Lung (tissue), 12 donors: ENCODE measurements around the gene SND1. TPM values are rescaled to one million over a fixed set of nuclear protein-coding genes. Genes with fewer than 3 reads are reported as not detected.
A peak's percentile ranks its signal among the peaks of the same experiment; 100 is the strongest.

ENCODE experiments used
- ATAC-seq: fragments of 200-7000 bp; cut with Tn5 transposase; one replicate; pipeline ENCODE4 v1.9.1; 2020; ENCODE audit warnings: moderate number of reproducible peaks; ENCODE audit not compliant: insufficient read depth, low FRiP score
- DNase-seq, 3 donors: peaks; one replicate each; pipeline ENCODE4 v3.0.0-alpha.2; 2013 to 2017
- H3K27ac ChIP-seq, 2 donors: one replicate each; pipeline ENCODE4 v1.5.1; 2013; ENCODE audit warnings: mild to moderate bottlenecking in 2 of 2, moderate library complexity in 2 of 2, control low read depth in 1 of 2, inconsistent platforms in 1 of 2, low read depth in 1 of 2, low read length in 1 of 2
- H3K27me3 ChIP-seq, 3 donors: one replicate each; pipeline ENCODE4 v1.5.1; 2013; ENCODE audit warnings: low read length in 2 of 3; ENCODE audit not compliant: control insufficient read depth in 3 of 3, insufficient read depth in 3 of 3
- H3K36me3 ChIP-seq, 4 donors: one replicate each; pipeline ENCODE4 v1.5.1; 2013; ENCODE audit warnings: low read length in 4 of 4, mild to moderate bottlenecking in 1 of 4, moderate library complexity in 1 of 4; ENCODE audit not compliant: control insufficient read depth in 4 of 4, insufficient read depth in 4 of 4
- H3K4me1 ChIP-seq, 5 donors: one replicate each; pipeline ENCODE4 v1.5.1; 2013; ENCODE audit warnings: low read length in 5 of 5, mild to moderate bottlenecking in 2 of 5, moderate library complexity in 1 of 5; ENCODE audit not compliant: control insufficient read depth in 5 of 5, insufficient read depth in 5 of 5
- H3K4me3 ChIP-seq: one replicate; pipeline ENCODE4 v1.5.1; 2013; ENCODE audit warnings: mild to moderate bottlenecking, control low read depth, moderate library complexity
- H3K9ac ChIP-seq, 2 donors: one replicate each; pipeline ENCODE4 v1.5.1; 2013; ENCODE audit warnings: low read length in 2 of 2, control low read depth in 1 of 2; ENCODE audit not compliant: insufficient read depth in 1 of 2
- H3K9me3 ChIP-seq, 4 donors: one replicate each; pipeline ENCODE4 v1.5.1; 2013; ENCODE audit warnings: low read length in 3 of 4, mild to moderate bottlenecking in 1 of 4, moderate library complexity in 1 of 4; ENCODE audit not compliant: control insufficient read depth in 4 of 4, insufficient read depth in 3 of 4
- CTCF ChIP-seq: IDR thresholded peaks from 2 replicates; pipeline ENCODE4 v1.5.1; 2012; ENCODE audit warnings: mild to moderate bottlenecking; ENCODE audit errors: control extremely low read depth, extremely low read depth
- whole genome bisulfite sequencing, 2 donors: extraction: QIAGEN DNeasy Blood & Tissue Kit; methylation state at CpG; one replicate each; pipeline ENCODE4 v1.1.7; 2013; 5-methylcytosine and 5-hydroxymethylcytosine counted together
- polyA plus RNA-seq, 2 donors: library from polyadenylated mRNA; stranded (reverse); fragments of 200-250 nt; gene quantifications; one replicate each; pipeline ENCODE4 v1.2.1, GENCODE V29; 2013
- total RNA-seq, 2 donors: library from RNA; depleted of rRNA in 1 of 2; stranded (reverse); fragments of >200 nt in 1 of 2; gene quantifications; one replicate each; pipeline ENCODE4 v1.2.1, GENCODE V29; 2014 to 2021
- donor health status: control.
- donor health status: control.
- donor health status: Bipolar disorder and iron deficiency.
- donor health status: healthy.
- donor health status: DM: yes; HTN: yes; CAD: no.

Gene SND1
- total and polyA plus RNA-seq, 4 donors = 94.5 to 210 (median 137) TPM

GRCh38 chr7:128029405-128029995 is 377.5 kb downstream of the SND1 start:
- no peak overlapping the region for H3K27ac ChIP-seq
- no peak overlapping the region for H3K9ac ChIP-seq
- peaks cover 0 to 4% (median 0%) of the 10 kb centered on the region in 4 donors for H3K9me3 ChIP-seq
- peaks cover 0 to 10% (median 6%) of the 10 kb centered on the region in 3 donors for H3K27me3 ChIP-seq
- ATAC-seq = no peak
- peaks cover 0 to 9% (median 5%) of the 10 kb centered on the region in 4 donors for H3K36me3 ChIP-seq
- H3K4me1 ChIP-seq = peaks cover 7 to 40% (median 11%) of the 10 kb centered on the region in 5 donors
- DNase-seq = no peak
- 89 to 95% methylated on average over 17 of the region's 17 CpGs for WGBS, 2 donors
- no peak for TF ChIP-seq CTCF
- no peak overlapping the region for H3K4me3 ChIP-seq

GRCh38 chr7:128030263-128030653 is 378.3 kb downstream of the SND1 start:
- Histone ChIP-seq H3K9me3 (peaks cover 0 to 4% (median 0%) of the 10 kb centered on the region in 4 donors), H3K27me3 (peaks cover 0 to 10% (median 6%) of the 10 kb centered on the region in 3 donors), H3K4me3 (no peak overlapping the region), H3K36me3 (peaks cover 0 to 9% (median 5%) of the 10 kb centered on the region in 4 donors), H3K9ac (no peak overlapping the region), H3K27ac (no peak overlapping the region), H3K4me1 (peaks cover 7 to 36% (median 11%) of the 10 kb centered on the region in 5 donors)
- WGBS, 2 donors = 86 to 93% methylated on average over 21 of the region's 21 CpGs
- DNase-seq (peak in 2 of 3 donors; percentile 32 to 40), ATAC-seq (no peak)
- TF ChIP-seq CTCF = no peak

DNA sequence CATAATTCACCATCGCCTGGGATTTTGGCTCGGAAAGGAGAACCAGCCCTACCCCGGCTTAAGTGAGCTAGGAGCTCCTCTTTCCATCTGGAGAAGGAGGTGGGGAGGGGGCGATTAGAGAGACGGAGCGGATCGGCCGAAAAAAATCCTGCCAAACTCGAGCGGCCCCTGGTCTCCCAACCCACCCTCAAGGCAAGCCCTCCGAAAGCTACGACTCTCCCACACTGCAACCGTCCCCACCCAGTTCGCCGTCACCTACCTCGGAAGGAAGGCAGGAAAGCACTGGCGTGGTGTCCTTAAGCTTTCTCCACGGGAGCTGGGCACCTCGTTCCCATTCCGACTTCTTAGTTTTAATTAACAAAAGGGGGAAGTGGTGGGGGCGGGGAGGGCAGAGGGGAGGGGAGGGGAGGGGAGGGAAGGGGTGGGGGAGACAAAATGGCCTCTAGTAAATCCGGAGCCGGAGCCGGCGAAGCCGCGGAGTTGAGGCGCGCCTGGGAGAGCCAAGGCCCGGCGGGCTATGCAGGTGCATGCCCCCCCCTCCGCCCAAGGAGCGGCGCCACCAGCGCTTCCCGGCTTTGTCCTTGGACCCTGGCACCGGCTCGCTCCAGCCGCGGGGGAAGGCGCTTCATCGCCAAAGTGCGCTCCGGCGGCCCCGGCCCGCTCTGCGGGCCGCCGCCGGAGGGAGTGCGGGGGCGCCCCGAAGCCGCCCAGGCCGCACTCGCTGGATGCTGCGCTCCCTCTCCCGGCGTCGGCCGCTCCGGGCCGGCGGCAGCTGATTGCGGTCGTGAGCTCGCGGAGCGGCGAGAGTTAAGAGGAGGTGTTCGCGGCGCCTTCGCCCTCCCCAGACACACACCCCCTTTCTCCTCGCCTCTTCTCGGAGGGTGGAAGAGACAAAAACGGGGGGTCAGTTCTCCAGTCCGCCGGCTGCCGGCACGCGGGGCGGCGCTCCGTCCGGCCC is 378.9 kb downstream of the SND1 start, which contains the start of gene LRRC4:
LRRC4 (minus strand) TSS at position 784 of the 958 bp plus-strand sequence. CDS start 797 bp downstream, outside the sequence.
- peaks cover 0 to 4% (median 0%) of the 10 kb centered on the region in 4 donors for H3K9me3 ChIP-seq
- H3K36me3 ChIP-seq = peaks cover 0 to 9% (median 5%) of the 10 kb centered on the region in 4 donors
- ATAC-seq = peak; percentile 4
- TF ChIP-seq CTCF = no peak
- peak within 1 kb of the TSS; percentile 44 for H3K4me3 ChIP-seq
- H3K27me3 ChIP-seq = peaks cover 0 to 10% (median 6%) of the 10 kb centered on the region in 3 donors
- 8 to 13% methylated on average over 67 to 87 of the region's 87 CpGs for WGBS, 2 donors
- peak within 1 kb of the TSS; percentile 13 to 49 for H3K27ac ChIP-seq
- H3K9ac ChIP-seq = no peak within 1 kb of the TSS
- peak; percentile 57 to 70 (median 62) for DNase-seq
- peaks cover 7 to 35% (median 11%) of the 10 kb centered on the region in 5 donors for H3K4me1 ChIP-seq
